Activated CD4-positive, alpha-beta T cell treated with anti-CD3 and anti-CD28 coated beads, Interleukin-10, Interleukin-2, amounts not matched to agents 100 ng/mL and 50 ng/mL, durations not matched to agents 16 hours and 8 hours (primary cell): Measurements from ENCODE around the gene HYDIN.

ENCODE experiments used
- DNase-seq: peaks from one replicate; pipeline ENCODE4 v3.0.0-alpha.2; 2020

HYDIN gene

DNA sequence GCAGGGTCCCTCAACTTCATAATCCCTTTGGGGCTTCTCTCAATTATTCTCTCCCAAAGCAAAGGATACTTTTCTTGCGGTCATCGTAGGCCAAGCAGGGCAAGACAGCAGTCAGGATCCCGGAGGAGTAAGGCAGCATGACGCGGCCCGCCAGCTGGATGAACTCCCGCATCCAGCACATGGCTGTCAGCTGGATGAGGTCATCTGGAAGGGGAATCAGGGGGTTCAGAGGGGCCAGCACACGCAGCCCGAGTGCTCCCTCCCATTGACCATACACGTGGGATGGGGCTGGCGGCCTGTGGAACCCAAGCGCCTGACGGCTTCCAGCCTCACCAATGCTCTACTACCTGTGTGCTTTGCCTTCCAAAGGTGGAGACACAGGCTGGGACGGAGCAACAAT, 448.7 kb downstream of the HYDIN start:
- no peak for DNase-seq

- DNase-seq: no peak
These were observed 450.0 kb downstream of the HYDIN start for GRCh38 chr16:70780546-70780945.

GRCh38 chr16:70779361-70779760, 451.2 kb downstream of the HYDIN start:
- DNase-seq: no peak

GRCh38 chr16:70778901-70779309, 451.6 kb downstream of the HYDIN start:
- DNase-seq: peak; percentile 4

DNA sequence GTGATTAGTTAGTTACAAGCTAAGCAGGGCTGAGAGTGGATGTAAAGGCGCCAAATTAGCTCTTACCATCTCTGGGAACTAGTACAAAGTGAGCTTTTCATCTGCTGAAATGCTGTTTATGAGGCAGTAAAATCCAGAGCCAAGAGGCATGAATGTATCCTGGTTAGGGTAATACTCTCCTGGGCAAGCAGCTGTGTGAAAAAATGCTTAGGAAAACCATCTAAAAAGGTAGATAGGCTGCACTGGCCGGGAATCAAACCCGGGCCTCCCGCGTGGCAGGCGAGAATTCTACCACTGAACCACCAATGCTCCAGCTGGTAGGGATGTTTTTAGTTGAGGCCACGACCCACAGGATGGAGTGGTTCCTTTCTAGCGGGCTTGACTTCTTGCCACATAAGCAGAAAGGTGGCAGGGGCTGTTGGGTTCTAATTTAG, 452.5 kb downstream of the HYDIN start:
- no peak for DNase-seq

- DNase-seq: no peak
These were observed 453.0 kb downstream of the HYDIN start for GRCh38 chr16:70777496-70777895.

- DNase-seq: no peak
These were observed 455.1 kb downstream of the HYDIN start for GRCh38 chr16:70775399-70775798.

GRCh38 chr16:70774261-70774660, 456.3 kb downstream of the HYDIN start:
- DNase-seq: no peak

DNA sequence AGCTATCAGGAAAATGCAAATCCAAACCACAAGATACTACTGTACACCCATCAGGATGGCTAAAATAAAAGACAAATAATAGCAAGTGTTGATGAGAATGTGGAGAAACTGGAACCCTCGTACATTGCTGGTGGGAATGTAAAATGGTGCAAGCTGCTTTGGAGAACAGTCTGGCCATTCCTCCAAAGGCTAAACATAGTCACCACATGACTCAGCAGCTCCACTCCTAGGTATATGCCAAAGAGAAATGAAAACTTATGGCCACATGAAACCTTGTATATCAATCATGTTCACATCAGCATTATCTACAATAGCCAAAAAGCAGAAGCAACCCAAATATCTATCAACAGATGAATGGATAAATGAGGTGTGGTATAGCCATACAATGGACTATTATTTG, 458.0 kb downstream of the HYDIN start:
- no peak for DNase-seq

DNA sequence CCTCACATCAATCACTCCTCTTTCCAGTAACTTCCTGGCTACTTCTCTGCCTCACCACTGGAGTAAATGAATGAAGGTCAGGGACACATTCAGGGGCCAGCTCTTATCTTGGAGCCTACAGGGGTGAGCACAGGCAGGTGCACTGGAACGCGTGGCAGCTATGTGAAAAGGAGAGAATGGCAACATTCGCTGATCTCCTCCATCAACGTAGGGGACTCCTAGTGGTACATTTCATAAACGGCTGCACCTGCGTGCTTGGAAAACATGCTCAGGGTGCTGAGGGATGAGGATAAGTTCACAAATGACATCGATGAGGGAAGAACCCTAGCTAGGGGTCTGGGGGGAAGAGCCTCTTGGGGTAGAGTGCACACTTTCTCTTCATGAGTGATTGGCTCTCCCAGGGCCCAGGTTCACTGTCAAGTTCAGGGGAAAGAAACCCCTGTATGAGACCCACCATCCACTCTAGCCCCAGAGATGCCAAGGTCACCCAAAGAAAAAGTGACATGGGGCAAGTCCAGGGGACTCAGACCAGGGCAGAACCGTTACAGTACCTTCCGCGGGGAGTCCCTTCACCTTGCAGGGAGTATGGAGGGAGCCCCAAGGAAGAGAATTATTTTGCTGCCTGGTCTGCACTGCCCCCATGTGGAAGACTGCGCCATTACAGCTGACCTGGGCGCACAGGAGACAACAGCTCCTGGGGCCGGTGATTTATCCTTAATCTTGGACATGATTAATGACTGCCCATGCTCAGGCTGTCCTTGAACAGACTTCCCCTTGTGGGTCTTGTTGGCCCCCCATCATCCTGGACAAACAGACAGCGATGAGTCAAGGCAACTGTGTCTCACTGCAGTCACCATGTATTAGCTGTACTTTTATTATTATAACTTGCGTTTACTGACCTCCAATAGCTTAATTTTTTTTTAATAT, 459.6 kb downstream of the HYDIN start:
- DNase-seq: peak; percentile 65

- no peak for DNase-seq
These were observed 460.3 kb downstream of the HYDIN start for GRCh38 chr16:70770291-70770625.

GRCh38 chr16:70769761-70770160, 460.8 kb downstream of the HYDIN start:
- DNase-seq: no peak

GRCh38 chr16:70769131-70769530, 461.4 kb downstream of the HYDIN start:
- no peak for DNase-seq

- DNase-seq: no peak
These were observed 462.3 kb downstream of the HYDIN start for GRCh38 chr16:70768203-70768580.

- no peak for DNase-seq
These were observed 462.9 kb downstream of the HYDIN start for GRCh38 chr16:70767377-70768202.

DNA sequence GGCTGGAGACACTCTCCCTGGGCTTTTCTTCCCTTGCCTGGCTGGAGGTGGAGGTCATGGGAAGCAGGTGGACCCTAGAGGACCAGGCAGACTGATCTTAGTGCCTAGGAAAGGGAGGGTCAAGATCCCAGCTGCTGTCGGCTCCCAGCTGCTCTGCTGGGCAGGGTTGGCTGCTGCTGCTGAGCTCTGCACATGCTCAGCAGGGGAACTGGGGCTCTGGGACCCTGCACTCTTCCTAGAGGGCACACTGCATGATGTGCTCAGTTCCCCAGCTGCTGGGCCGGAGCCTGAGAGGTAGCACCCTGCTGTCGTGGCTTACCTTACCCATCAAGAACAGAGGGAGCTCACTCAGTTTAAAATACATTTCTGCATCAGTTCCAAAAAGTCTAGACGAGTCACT, 463.9 kb downstream of the HYDIN start:
- DNase-seq: no peak

- DNase-seq: no peak
These were observed 464.3 kb downstream of the HYDIN start for GRCh38 chr16:70766176-70766575.

DNA sequence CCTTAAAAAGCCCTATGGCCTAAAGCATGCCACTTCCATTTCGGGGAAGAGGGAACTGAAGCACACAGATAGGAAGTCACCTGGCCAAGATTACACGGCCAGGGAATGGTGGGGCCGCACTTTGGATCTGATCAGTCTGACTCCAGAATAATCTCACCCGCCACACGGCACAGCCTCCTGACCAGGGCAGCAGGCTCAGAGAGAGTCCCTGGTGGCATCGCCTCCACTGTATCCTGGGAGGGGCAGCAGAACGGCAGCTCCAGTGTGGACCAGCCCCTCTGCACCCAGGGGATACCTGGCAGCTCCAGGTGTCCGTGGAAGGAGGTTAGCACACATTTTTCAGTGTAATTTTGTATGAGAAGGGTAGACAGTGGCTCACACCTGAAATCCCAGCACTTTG, 465.0 kb downstream of the HYDIN start:
- DNase-seq: no peak

GRCh38 chr16:70764632-70765031, 465.9 kb downstream of the HYDIN start:
- DNase-seq: no peak

GRCh38 chr16:70760221-70760620, 470.3 kb downstream of the HYDIN start:
- DNase-seq: no peak

- no peak for DNase-seq
These were observed 470.9 kb downstream of the HYDIN start for GRCh38 chr16:70759666-70760065.

DNA sequence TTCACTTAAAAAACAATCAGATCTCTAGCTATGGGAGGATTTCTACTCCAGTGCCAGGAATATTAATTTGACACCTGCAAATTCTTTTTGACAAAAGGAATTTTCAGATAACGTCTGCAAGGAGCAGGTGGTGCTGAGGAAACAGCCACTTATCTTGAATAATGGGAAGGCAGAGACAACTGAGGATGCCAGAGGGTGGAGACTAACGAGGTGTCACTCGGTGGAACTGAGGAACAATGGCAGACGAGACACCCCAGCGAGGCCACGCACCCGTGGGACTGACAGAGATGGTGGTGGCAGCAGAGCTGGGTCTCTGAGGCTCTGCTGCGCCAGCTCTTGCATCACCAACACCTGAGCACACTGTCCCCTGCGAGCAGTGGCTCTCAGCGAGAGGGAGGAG, 471.7 kb downstream of the HYDIN start:
- no peak for DNase-seq
